DMS53 treated with DMSO at 0.1 percent for 48 hours (cell line): ENCODE results near the gene MLPH.

Source experiments
- DNase-seq: peaks from one replicate; lab custom pipeline; 2025; ENCODE audit not compliant: unreplicated experiment; lab: John Stamatoyannopoulos, UW

Gene MLPH

DNA sequence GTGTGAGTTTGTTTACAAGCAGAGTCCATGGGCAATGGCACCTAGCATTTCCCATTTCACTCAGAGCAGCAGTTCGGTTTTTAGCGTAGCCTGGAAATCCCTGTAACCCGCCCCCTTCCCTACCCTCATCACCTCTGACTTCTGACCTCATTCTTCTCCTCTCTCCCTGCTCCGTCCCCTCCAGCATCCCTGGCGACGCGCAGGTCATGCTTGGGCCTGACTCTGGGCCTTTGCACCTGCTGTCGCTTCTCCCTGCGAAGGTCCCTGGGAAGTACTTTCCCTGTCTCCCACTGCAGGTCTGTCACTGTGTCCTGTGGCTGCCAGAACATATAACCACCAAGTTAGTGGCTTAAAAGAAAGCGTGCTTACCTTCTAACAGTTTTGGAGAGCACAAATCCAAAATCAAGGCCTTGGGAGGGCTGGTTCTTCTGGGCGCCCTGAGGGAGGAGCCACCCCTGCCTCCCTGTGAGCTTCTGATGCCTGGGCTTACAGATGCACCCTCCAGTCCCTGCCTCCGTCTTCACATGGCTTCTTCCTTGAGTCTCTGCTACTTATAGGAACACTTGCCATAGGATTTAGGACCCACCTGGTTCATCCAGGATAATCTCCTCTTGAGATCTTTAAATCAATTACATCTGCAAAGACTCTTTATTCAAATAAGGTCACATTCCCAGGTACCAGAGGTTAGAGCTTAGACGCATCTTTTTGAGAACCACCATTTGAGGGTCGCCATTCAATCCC lies 111.6 kb downstream of the MLPH start:
- no peak for DNase-seq

DNA sequence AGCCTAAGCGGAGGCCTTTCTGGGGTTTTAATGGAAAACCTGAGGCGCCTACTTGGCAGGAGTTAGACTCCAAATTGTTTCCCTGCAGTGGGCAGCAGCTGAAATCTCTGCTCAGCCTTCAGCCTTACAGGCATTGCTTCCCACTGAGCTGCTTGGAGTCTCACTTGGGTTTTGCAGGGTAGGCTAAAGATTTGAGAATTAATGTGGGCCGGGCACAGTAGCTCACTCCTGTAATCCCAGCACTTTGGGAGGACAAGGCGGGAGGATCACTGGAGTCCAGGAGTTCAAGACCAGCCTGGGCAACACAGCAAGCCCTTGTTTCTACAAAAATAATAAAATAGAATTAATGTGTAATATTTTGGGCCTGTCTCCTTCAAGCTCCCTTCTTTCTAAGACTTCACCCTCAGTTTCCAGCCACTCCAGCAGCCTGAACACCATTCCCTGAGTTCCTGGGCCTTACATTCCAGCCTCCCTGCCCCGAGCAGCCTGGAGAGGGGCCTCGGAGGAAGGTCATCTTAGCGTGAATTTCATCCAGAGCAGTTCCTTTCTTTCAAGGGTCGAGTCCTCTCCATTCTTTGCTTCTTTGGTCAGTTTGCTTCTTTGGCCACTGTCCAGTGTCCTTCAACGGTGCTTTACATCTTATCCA lies 112.5 kb downstream of the MLPH start:
- DNase-seq: no peak

- DNase-seq: no peak
These were observed 113.3 kb downstream of the MLPH start for GRCh38 chr2:237600205-237600846.

- no peak for DNase-seq
These were observed 114.5 kb downstream of the MLPH start for GRCh38 chr2:237601453-237602116.

GRCh38 chr2:237602409-237602808 lies 115.4 kb downstream of the MLPH start:
- no peak for DNase-seq

- DNase-seq: no peak
These were observed 116.1 kb downstream of the MLPH start for GRCh38 chr2:237603049-237603717.

GRCh38 chr2:237603718-237604362 lies 116.8 kb downstream of the MLPH start:
- DNase-seq: no peak

DNA sequence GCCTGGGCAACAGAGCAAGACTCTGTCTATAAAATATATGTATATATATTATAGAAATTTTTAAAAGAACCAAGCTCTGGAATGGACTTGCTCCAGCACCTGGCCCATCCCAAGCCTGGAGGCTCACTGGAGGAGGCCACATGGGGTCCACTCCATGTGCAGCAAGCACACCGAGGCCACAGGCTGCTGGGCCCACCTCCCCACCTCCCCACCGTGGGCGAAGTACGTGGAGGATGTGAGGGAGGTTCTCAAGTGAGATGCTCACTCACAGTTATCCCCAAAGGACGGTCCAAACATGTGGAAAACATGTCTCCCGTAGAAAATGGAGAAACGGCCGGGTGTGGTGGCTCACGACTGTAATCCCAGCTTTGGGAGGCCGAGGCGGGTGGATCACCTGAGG lies 117.3 kb downstream of the MLPH start:
- no peak for DNase-seq
